ENCODE results near the gene KLF13. TPM values are rescaled to one million over a fixed set of nuclear protein-coding genes. Genes with fewer than 3 reads are reported as not detected.

The KLF13 gene
- total and polyA plus RNA-seq, 2 donors (not counting 1 experiment from before 2014, with no cell fraction given), result 39.6 to 42.9 TPM

DNA sequence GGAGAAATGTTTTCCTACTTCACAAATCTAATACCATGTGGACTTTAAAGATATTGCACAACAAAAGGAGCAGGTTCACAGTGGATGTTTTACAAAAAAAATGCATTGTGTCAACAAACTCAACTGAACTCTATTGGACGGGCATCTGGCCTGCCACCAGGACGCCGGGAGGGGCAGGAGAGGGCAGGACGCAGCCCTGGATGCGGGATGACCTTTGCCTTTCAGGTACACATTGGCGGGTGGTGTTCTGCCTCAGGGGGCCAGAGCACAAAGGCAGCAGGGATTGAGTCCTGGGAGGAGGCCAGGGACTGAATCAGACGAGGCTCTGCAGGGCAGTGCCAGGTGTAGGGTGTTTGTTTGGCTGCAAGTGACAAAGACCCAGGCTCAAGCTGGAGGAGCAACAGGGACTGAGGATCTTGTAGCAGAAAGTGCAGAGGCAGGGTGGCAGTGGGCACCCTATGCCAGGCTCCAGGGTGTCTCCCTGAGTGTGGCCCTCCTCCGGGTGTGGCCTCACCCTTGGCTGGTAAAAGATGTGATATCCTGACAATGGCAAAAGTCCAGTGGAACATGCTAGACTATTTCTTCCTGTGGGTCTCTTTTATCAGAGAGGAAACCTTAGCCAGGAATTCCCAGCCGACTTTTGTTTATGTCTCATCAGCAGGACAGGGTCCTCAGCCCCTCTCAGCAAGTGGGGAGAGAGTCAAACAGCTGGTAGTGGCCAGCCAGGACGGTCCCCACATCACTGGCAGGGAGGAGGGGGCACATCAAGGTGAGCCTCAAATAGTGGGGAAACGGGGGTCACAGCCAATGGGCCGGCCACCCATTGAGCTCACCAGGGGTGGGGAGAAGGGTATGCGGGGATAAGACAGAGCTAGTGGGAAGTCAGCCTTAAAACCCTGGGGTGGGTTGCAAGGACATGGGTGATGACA is 29.7 kb upstream of the KLF13 start:
- no peaks in the 10 kb centered on the region for H3K36me3 ChIP-seq (ENCODE audit: control insufficient read depth, insufficient read depth, low read length)
- H3K4me1 ChIP-seq (ENCODE audit: control insufficient read depth, extremely low read depth, insufficient read depth, low read length), result no peaks in the 10 kb centered on the region
- no peaks in the 10 kb centered on the region for H3K79me2 ChIP-seq (ENCODE audit: control insufficient read depth, insufficient read depth, low read length)
- H3K4me3 ChIP-seq (replicated peaks in 1 of 4; ENCODE audit: control extremely low read depth in 1 of 4, insufficient read depth in 1 of 4, low read depth in 3 of 4, low read length in 4 of 4), result no peak overlapping the region
- H4K20me1 ChIP-seq (ENCODE audit: control insufficient read depth, extremely low read depth, insufficient read depth, low read length), result no peaks in the 10 kb centered on the region
- DNase-seq (ENCODE audit: low read depth in 2 of 2), result no peak
- H3K27ac ChIP-seq (ENCODE audit: insufficient read depth, low read length), result no peak overlapping the region
- TF ChIP-seq EZH2 (IDR thresholded peaks at IDR 0.05; ENCODE audit: low read length, missing control alignments), result no peak
- TF ChIP-seq, protein P1, sequence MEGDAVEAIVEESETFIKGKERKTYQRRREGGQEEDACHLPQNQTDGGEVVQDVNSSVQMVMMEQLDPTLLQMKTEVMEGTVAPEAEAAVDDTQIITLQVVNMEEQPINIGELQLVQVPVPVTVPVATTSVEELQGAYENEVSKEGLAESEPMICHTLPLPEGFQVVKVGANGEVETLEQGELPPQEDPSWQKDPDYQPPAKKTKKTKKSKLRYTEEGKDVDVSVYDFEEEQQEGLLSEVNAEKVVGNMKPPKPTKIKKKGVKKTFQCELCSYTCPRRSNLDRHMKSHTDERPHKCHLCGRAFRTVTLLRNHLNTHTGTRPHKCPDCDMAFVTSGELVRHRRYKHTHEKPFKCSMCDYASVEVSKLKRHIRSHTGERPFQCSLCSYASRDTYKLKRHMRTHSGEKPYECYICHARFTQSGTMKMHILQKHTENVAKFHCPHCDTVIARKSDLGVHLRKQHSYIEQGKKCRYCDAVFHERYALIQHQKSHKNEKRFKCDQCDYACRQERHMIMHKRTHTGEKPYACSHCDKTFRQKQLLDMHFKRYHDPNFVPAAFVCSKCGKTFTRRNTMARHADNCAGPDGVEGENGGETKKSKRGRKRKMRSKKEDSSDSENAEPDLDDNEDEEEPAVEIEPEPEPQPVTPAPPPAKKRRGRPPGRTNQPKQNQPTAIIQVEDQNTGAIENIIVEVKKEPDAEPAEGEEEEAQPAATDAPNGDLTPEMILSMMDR (conservative IDR thresholded peaks at IDR 0.05 in 1 of 2, IDR thresholded peaks at IDR 0.05 in 1 of 2; ENCODE audit: low read depth in 1 of 2, low read length in 2 of 2), result no peak
- H3K9ac ChIP-seq (ENCODE audit: insufficient read depth, low read length), result no peak overlapping the region
- no peak overlapping the region for H2AFZ ChIP-seq (ENCODE audit: low read length)
- H3K9me3 ChIP-seq (ENCODE audit: control insufficient read depth, insufficient read depth, low read depth, low read length), result no peaks in the 10 kb centered on the region
- no peak overlapping the region for H3K4me2 ChIP-seq (ENCODE audit: extremely low read depth, insufficient read depth, low read length)
- H3K27me3 ChIP-seq (ENCODE audit: control insufficient read depth, insufficient read depth, low read length), result peaks cover 14% of the 10 kb centered on the region

DNA sequence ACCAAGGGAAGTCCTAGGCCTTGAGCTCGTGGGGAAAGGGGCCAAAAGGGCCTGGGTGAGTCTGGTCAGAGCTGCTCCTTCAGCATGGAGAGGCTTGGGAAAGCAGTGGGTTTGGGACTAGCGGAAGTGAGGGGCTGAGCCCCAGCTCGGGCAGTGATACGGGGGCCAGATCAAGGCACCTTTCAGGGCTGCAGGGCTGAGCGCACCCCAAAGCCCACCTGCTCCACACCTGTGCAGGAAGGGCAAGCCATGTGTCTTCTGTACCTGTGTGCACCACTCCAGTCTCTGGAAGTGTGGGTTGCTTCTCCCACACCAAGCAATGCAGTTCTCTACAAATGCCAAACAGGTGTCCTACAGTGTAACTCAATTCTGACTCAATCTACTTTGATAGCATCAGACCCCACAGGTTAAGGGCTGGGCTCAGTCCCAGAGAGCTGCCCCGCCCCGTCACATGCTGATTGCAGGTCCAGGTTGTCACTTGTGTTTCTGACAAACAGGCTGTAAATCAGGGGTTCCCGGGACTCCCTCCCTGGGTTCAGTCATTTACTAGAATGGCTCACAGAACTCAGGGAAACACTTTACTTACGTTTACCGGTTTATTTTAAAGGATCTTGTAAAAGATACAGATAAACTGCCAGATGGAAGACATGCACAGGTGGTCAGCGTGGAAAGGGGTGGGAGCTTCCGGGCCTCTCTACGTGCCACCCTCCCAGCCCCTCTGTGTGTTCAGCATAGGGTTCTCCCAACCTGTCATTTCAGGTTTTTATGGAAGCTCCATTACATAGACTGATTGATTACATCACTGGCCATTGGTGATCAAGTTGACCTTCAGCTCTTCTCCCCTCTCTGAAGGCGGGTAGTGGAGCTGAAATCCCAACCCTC is 28.8 kb upstream of the KLF13 start:
- H3K9me3 ChIP-seq (ENCODE audit: control insufficient read depth, insufficient read depth, low read depth, low read length), result no peaks in the 10 kb centered on the region
- no peak for TF ChIP-seq EZH2 (IDR thresholded peaks at IDR 0.05; ENCODE audit: low read length, missing control alignments)
- TF ChIP-seq, protein P1 (conservative IDR thresholded peaks at IDR 0.05 in 1 of 2, IDR thresholded peaks at IDR 0.05 in 1 of 2; ENCODE audit: low read depth in 1 of 2, low read length in 2 of 2), result no peak
- H3K9ac ChIP-seq (ENCODE audit: insufficient read depth, low read length), result no peak overlapping the region
- no peaks in the 10 kb centered on the region for H3K36me3 ChIP-seq (ENCODE audit: control insufficient read depth, insufficient read depth, low read length)
- H4K20me1 ChIP-seq (ENCODE audit: control insufficient read depth, extremely low read depth, insufficient read depth, low read length), result no peaks in the 10 kb centered on the region
- no peak overlapping the region for H2AFZ ChIP-seq (ENCODE audit: low read length)
- no peak overlapping the region for H3K27ac ChIP-seq (ENCODE audit: insufficient read depth, low read length)
- H3K4me2 ChIP-seq (ENCODE audit: extremely low read depth, insufficient read depth, low read length), result no peak overlapping the region
- H3K79me2 ChIP-seq (ENCODE audit: control insufficient read depth, insufficient read depth, low read length), result no peaks in the 10 kb centered on the region
- no peaks in the 10 kb centered on the region for H3K4me1 ChIP-seq (ENCODE audit: control insufficient read depth, extremely low read depth, insufficient read depth, low read length)
- DNase-seq (ENCODE audit: low read depth in 2 of 2), result no peak
- peaks cover 10% of the 10 kb centered on the region for H3K27me3 ChIP-seq (ENCODE audit: control insufficient read depth, insufficient read depth, low read length)
- H3K4me3 ChIP-seq (replicated peaks in 1 of 4; ENCODE audit: control extremely low read depth in 1 of 4, insufficient read depth in 1 of 4, low read depth in 3 of 4, low read length in 4 of 4), result no peak overlapping the region

DNA sequence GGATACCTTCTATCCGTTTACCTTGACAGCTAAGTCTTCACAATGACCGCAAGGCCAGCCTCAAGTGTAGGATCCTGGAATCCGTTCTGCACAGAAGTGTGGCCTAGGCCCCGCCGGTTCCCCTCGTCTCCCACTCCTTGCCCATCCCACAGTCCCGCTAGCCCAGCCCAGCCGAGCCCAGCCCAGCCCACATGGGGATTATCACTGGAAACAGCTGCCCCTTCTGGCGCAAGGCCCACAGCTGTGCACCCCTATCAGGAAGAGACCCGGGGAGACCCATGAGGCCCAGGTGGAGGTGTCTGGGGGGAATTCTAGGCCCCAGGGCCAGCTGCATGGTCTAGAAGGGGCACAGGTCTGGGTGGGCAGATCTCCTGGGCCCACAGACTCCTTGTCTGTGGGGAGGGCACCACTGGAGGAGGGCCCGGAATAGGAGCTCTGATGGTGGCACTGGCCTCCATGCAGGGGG is 27.9 kb upstream of the KLF13 start:
- no peak for DNase-seq (ENCODE audit: low read depth in 2 of 2)
- Histone ChIP-seq H3K79me2 (ENCODE audit: control insufficient read depth, insufficient read depth, low read length) (no peaks in the 10 kb centered on the region), H3K27me3 (ENCODE audit: control insufficient read depth, insufficient read depth, low read length) (peaks cover 10% of the 10 kb centered on the region), H3K4me1 (ENCODE audit: control insufficient read depth, extremely low read depth, insufficient read depth, low read length) (no peaks in the 10 kb centered on the region), H3K9me3 (ENCODE audit: control insufficient read depth, insufficient read depth, low read depth, low read length) (no peaks in the 10 kb centered on the region), H2AFZ (ENCODE audit: low read length) (no peak overlapping the region), H4K20me1 (ENCODE audit: control insufficient read depth, extremely low read depth, insufficient read depth, low read length) (no peaks in the 10 kb centered on the region), H3K27ac (ENCODE audit: insufficient read depth, low read length) (no peak overlapping the region), H3K9ac (ENCODE audit: insufficient read depth, low read length) (no peak overlapping the region), H3K4me2 (ENCODE audit: extremely low read depth, insufficient read depth, low read length) (no peak overlapping the region), H3K4me3 (replicated peaks in 1 of 4; ENCODE audit: control extremely low read depth in 1 of 4, insufficient read depth in 1 of 4, low read depth in 3 of 4, low read length in 4 of 4) (no peak overlapping the region), H3K36me3 (ENCODE audit: control insufficient read depth, insufficient read depth, low read length) (no peaks in the 10 kb centered on the region)
- TF ChIP-seq, protein P1 (conservative IDR thresholded peaks at IDR 0.05 in 1 of 2, IDR thresholded peaks at IDR 0.05 in 1 of 2; ENCODE audit: low read depth in 1 of 2, low read length in 2 of 2), result no peak
- no peak for TF ChIP-seq EZH2 (IDR thresholded peaks at IDR 0.05; ENCODE audit: low read length, missing control alignments)
